AG09319 (cell line): ENCODE measurements around the gene GLRX2.

Experiments
- DNase-seq: peaks from one replicate; pipeline ENCODE4 v3.0.0-alpha.2; 2010; ENCODE audit warnings: low read depth; ENCODE audit errors: extremely low read depth
- CTCF ChIP-seq: IDR thresholded peaks from 2 replicates; pipeline ENCODE4 v1.5.1; 2011; ENCODE audit warnings: low read depth, mild to moderate bottlenecking, inconsistent platforms, low read length, moderate library complexity

GLRX2 gene

DNA sequence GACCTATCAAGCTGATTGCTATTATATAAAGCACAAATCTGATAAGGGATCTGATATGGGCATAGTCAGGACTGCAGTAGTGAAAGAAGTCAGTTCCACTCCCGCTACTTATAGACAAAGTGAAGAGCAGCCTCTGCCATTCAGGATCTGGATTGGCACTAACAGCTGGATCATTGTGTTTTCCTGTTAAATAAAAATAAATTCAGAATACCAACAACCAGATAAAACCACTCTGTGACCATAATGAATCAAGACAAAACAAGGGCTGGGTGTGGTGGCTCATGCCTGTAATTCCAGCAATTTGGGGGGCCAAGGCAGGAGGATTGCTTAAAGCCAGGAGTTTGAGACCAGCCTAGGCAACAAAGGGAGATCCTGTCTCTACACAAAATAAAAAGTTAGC is 5.0 kb upstream of the GLRX2 start:
- DNase-seq, result no peak
- no peak for TF ChIP-seq CTCF

GRCh38 chr1:193109619-193110018 is 4.4 kb upstream of the GLRX2 start:
- TF ChIP-seq CTCF, result no peak
- no peak for DNase-seq

DNA sequence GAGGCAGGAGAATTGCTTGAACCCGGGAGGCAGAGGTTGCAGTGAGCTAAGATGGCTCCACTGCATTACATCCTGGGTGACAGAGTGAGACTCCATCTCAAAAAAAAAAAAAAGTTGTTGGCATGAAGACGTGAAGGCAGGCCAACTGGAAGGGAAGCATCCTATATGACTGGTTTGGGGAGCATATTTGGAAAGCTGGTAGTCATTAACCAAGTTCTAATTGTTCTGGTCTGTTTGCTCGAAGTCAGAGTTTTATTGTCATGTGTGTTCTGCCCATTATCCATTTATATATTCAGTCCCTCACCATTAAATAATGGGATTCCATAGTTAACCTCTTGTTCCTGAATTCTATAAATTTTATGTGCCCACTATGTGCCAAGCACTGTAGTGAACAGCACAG is 3.3 kb upstream of the GLRX2 start:
- DNase-seq, result no peak
- no peak for TF ChIP-seq CTCF

- no peak for DNase-seq
Measured at GRCh38 chr1:193105821-193106177, 585 bp upstream of the GLRX2 start.

DNA sequence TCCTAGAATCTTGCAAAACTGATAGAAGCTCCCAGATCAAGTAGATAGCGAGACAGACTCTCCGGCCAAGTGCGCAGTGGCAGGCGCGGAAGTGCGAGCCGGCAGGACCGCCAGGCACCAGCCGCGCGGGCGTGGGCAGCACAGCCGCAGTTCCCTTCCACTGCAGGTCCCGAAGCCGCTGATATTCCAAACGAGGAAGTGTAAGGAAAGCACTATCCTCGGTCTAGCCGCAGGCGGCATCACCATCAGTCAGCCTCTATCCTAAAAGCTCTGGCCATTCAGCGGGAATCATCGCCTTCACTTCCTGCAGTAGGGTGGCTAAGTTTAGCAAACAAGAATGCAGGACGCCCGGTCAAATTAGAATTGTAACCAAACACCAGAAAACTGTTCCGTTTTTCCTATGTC is 710 bp downstream of the GLRX2 start:
- no peak for DNase-seq
- no peak for TF ChIP-seq CTCF

More at GRCh38 chr1:193105821-193106177, 585 bp upstream of the GLRX2 start:
- TF ChIP-seq CTCF, result no peak

- DNase-seq, result no peak
- no peak for TF ChIP-seq CTCF
Measured at GRCh38 chr1:193103759-193104501, 1.3 kb downstream of the GLRX2 start.

DNA sequence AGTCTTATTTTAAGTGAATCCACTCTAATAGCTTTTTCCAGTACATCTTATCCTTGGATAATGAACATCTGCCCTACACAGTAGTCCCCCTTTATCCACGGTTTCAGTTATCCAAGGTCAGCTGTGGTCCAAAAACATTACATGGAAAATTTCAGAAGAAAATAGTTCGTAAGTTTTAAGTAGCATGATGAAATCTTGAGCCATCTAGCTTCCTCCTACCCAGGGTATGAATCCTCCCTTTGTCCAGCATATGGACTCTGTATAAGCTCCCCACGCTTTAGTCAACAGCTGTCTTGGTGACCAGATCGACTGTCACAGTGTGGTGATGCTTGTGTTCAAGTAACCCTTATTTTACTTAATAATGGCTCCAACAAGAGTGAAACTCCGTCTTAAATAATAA is 2.6 kb downstream of the GLRX2 start:
- no peak for DNase-seq
- TF ChIP-seq CTCF, result no peak
